ENCODE measurements around the gene GRN.
"Not testable (repeated sequence)": the region's sequence is repeated elsewhere in the genome, so short reads cannot be mapped to it uniquely, and the experiment has no call there.

Gene GRN

GRCh38 chr17:44387804-44388203 is 42.7 kb downstream of the GRN start:
- no peak for TF ChIP-seq CTCF (conservative IDR thresholded peaks at IDR 0.05; ENCODE audit: low read depth, low read length)
- no peaks in the 10 kb centered on the region for H3K79me2 ChIP-seq (ENCODE audit: insufficient read depth, low read depth)
- H3K27me3 ChIP-seq (ENCODE audit: insufficient read depth, low read depth), result peaks cover 6% of the 10 kb centered on the region; the same call in 1 of the 2 replicates
- no peaks in the 10 kb centered on the region for H4K20me1 ChIP-seq (ENCODE audit: insufficient read depth)
- H3K27ac ChIP-seq, result no peak overlapping the region
- H2AFZ ChIP-seq (ENCODE audit: low read depth), result no peak overlapping the region
- peaks cover 6% of the 10 kb centered on the region for H3K4me1 ChIP-seq (ENCODE audit: low read depth, poor library complexity, severe bottlenecking)
- no peaks in the 10 kb centered on the region for H3K36me3 ChIP-seq (ENCODE audit: insufficient read depth)
- H3K4me2 ChIP-seq, result no peak overlapping the region
- H3K9ac ChIP-seq, result no peak overlapping the region
- no peak overlapping the region for H3K4me3 ChIP-seq (IDR thresholded peaks at IDR 0.05; ENCODE audit: insufficient read depth, low read depth, low read length)

GRCh38 chr17:44389281-44389680 is 44.2 kb downstream of the GRN start, which contains the start of gene ITGA2B:
TSS of gene ITGA2B (minus strand) at chr17:44389649. CDS start at chr17:44389473, 176 bp downstream.
- TF ChIP-seq CTCF (conservative IDR thresholded peaks at IDR 0.05; ENCODE audit: low read depth, low read length), result no peak
- H3K4me3 ChIP-seq (IDR thresholded peaks at IDR 0.05; ENCODE audit: insufficient read depth, low read depth, low read length), result no peak within 1 kb of the TSS

GRCh38 chr17:44389723-44390202 is 44.7 kb downstream of the GRN start:
- Histone ChIP-seq H3K79me2 (ENCODE audit: insufficient read depth, low read depth) (no peaks in the 10 kb centered on the region), H3K36me3 (ENCODE audit: insufficient read depth) (no peaks in the 10 kb centered on the region), H3K9ac (no peak overlapping the region), H3K4me2 (no peak overlapping the region), H3K4me1 (ENCODE audit: low read depth, poor library complexity, severe bottlenecking) (peaks cover 6% of the 10 kb centered on the region), H2AFZ (ENCODE audit: low read depth) (no peak overlapping the region), H3K27me3 (ENCODE audit: insufficient read depth, low read depth) (no peaks in the 10 kb centered on the region), H3K27ac (no peak overlapping the region), H4K20me1 (ENCODE audit: insufficient read depth) (no peaks in the 10 kb centered on the region), H3K4me3 (IDR thresholded peaks at IDR 0.05; ENCODE audit: insufficient read depth, low read depth, low read length) (no peak overlapping the region)
- TF ChIP-seq CTCF (conservative IDR thresholded peaks at IDR 0.05; ENCODE audit: low read depth, low read length), result no peak

More at GRCh38 chr17:44389281-44389680, 44.2 kb downstream of the GRN start, which contains the start of gene ITGA2B:
- Histone ChIP-seq H3K4me2 (no peak within 1 kb of the TSS), H3K4me1 (ENCODE audit: low read depth, poor library complexity, severe bottlenecking) (peaks cover 6% of the 10 kb centered on the region), H3K27me3 (ENCODE audit: insufficient read depth, low read depth) (no peaks in the 10 kb centered on the region; the same call in 1 of the 2 replicates), H3K79me2 (ENCODE audit: insufficient read depth, low read depth) (no peaks in the 10 kb centered on the region), H3K9ac (no peak within 1 kb of the TSS), H2AFZ (ENCODE audit: low read depth) (no peak within 1 kb of the TSS), H3K36me3 (ENCODE audit: insufficient read depth) (no peaks in the 10 kb centered on the region), H4K20me1 (ENCODE audit: insufficient read depth) (no peaks in the 10 kb centered on the region), H3K27ac (no peak within 1 kb of the TSS)

GRCh38 chr17:44390250-44390870 is 45.3 kb downstream of the GRN start:
- Histone ChIP-seq H3K4me2 (no peak overlapping the region), H3K9ac (no peak overlapping the region), H3K36me3 (ENCODE audit: insufficient read depth) (no peaks in the 10 kb centered on the region), H4K20me1 (ENCODE audit: insufficient read depth) (no peaks in the 10 kb centered on the region), H3K79me2 (ENCODE audit: insufficient read depth, low read depth) (no peaks in the 10 kb centered on the region), H2AFZ (ENCODE audit: low read depth) (no peak overlapping the region), H3K27me3 (ENCODE audit: insufficient read depth, low read depth) (no peaks in the 10 kb centered on the region), H3K4me1 (ENCODE audit: low read depth, poor library complexity, severe bottlenecking) (peaks cover 6% of the 10 kb centered on the region), H3K4me3 (IDR thresholded peaks at IDR 0.05; ENCODE audit: insufficient read depth, low read depth, low read length) (no peak overlapping the region), H3K27ac (no peak overlapping the region)
- TF ChIP-seq CTCF (conservative IDR thresholded peaks at IDR 0.05; ENCODE audit: low read depth, low read length), result no peak

GRCh38 chr17:44394112-44394511 is 49.0 kb downstream of the GRN start:
- H4K20me1 ChIP-seq (ENCODE audit: insufficient read depth); H3K79me2 ChIP-seq (ENCODE audit: insufficient read depth, low read depth); H3K36me3 ChIP-seq (ENCODE audit: insufficient read depth); H3K4me3 ChIP-seq (IDR thresholded peaks at IDR 0.05; ENCODE audit: insufficient read depth, low read depth, low read length); H2AFZ ChIP-seq (ENCODE audit: low read depth); H3K4me1 ChIP-seq (ENCODE audit: low read depth, poor library complexity, severe bottlenecking); H3K27me3 ChIP-seq (ENCODE audit: insufficient read depth, low read depth); H3K9ac ChIP-seq; H3K27ac ChIP-seq; H3K4me2 ChIP-seq: not testable (repeated sequence)
